NAMALWA (cell line): ENCODE measurements around the gene LETMD1.

Source experiments
- DNase-seq: peaks from one replicate; pipeline ENCODE4 v3.0.0-alpha.2; 2015; ENCODE audit warnings: low spot score

The LETMD1 gene

DNA sequence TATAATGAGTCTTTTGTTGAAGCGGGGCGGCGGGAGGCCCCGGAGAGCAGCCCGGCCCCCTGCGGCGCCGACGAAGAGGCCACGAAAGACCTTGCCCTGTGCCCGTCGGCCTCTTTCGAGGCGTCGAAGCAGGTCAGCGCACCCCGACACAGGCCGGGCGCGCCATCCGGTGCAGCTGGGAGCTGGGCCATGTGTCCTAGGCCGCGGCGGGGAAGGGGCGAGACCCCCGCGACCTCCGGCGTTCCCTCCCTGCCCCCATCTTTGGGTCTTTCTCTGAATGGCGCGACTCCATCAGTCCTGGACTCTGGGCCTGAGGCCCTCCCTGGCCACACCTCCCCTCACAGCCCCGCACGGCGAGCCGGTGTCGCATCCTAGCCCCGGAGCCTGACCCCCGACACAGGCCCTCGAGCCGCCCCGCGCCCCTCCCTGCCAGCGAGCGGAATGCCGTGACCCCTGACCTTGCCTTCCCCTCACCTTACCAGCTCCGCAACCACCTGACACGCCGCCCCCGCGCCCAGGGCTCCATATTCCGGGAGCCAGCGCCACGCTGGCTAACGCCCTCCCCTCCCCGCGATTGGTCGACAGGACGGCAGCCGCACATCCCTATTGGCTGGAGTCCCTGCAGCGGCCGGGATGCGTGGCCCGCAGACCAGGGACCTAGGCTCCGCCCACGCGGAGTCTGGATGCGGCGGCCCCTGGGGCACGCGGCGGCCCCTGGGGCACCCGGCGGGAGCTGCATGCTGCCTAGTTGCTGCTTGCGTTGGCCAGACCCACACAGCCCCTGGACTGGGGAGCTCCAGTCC is 22.1 kb upstream of the LETMD1 start, which contains the start of gene SLC11A2:
Gene SLC11A2 (minus strand): TSS at position 549 of the 803 bp plus-strand sequence. CDS start 15,656 bp downstream, outside the sequence.
- peak; percentile 93 for DNase-seq

DNA sequence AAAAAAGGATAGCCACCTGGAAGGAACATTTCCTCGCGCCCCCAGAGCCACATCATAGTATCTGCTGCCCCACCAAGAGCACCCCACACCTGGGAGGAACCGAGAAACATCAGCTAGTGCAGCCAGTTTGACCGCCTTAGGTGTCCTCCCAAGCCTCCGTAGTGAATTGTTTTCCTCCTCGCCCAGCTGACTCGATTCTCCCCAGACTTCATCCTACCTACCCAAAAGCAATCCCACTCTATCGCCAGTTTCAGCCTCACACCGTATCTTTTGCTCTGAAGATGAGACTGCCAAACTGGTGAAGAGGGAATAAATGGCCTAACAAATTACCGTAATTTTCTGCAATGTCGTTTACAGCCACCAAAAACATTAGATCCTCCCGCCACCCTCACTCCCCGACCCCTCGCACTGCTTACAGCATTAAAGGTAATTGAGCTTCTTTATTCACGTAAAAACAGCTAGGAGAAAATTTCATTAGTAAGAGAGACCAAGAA is 20.7 kb upstream of the LETMD1 start:
- DNase-seq: no peak

DNA sequence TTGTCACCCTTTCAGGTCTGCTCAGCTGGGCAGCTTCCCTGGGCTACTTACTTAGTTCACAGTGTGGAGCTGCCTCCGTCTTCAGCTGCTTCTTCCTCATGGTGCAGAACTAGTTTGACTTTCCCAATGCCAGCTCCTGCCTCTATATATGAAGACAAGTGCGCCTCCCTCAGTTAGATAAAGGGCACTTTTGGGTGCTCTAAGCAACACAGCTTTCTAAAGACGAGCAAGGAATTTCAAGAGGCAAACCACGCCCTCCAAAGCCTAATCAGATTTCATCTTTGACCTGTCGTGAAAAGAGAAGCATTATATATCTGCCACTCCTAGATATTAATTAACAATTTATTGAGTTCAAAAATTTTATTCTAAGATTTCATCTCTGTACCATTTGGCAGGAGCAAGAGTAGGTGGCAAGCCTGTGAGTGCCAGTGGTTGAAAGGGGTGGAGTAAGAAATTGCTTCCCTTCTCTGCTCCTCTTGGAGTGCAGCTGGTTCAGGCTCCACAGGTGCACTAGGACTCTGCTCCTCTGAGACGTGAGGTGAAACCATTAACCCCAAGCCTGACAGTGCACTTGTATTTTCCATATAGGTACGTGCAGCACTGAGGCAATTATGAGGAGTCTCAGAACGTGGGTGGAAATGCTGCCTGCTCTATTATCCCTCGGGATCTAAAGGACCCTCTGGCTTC is 19.9 kb upstream of the LETMD1 start:
- DNase-seq: peak; percentile 64

DNA sequence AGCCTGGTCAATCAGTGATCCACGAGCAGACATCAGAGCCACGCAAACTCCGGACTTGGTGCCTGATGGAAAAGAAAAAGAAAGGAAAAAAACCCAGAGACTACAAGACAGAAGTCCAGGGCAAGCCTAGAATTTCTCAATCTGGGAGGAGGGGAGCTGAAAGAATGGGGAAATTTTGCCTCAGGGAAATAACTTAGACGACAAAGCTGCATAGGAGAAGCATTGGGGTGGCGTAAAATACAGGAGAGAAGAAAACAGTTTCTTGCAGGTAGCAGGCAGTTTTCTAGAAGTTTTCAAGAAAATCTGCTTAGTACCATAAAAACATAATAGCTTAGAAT is 19.3 kb upstream of the LETMD1 start:
- no peak for DNase-seq

DNA sequence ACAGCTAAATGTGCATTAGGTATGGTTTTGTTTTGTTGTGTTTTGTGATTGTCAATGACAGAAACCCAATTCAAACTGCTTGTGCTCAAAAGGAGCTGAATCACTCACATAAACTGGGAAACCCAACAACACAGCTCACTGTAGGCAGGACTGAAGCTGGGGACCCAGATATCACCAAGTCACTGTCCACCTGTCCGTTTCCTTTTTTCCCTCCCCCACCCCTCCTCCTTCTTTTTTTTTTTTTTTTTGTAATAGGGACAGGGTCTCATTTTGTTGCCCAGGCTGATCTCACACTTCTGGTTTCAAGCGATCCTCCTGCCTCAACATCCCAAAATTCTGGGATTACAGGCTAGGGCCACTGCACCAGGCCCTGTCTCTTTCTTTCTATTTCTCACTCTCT is 15.1 kb upstream of the LETMD1 start:
- no peak for DNase-seq

DNA sequence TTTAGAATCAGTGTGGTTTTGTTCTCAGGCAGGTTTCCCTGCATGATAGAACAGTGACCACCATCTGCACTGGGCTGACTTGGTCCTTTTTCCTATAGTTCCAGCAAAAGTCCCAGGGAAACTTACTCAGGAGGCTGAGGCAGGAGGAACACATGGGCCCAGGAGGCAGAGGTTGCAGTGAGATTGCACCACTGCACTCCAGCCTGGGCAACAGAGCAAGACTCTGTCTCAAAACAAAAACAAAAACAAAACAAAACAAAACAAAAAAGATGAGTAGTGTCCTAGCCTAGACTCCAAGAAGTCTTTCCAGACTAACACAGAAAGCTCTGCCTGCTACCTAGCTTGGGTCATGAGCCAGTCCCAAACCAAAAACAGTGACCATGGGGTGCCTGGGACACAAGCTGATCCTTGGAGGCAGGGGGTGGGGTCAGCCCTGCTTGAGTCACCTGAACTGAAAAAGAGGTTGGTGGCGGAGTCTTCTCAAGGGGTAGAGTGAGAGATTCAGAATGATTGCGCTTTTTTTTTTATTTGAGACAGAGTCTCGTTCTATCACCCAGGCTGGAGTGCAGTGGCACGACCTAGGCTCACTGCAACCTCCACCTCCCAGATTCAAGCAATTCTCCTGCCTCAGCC is 14.6 kb upstream of the LETMD1 start:
- DNase-seq: no peak

DNA sequence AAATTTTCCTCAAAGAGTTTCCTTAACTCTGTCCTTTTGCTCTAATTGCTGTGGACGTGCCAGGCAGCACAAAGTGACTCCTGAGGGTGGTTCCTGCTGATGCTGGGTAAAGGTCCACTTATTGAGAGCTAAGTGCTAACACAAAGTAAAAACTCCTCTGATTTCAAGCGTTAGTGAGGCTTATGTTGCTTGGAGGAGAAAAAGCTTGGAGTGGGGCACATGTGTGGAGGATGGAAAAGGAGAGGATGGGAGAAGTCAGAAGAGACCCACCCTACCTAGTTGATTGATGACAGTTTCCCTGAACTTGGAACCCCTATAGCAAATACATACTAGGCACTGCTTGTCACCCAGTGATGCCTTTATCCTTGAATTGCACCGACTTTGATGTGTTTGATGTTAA is 11.8 kb upstream of the LETMD1 start:
- DNase-seq: no peak

DNA sequence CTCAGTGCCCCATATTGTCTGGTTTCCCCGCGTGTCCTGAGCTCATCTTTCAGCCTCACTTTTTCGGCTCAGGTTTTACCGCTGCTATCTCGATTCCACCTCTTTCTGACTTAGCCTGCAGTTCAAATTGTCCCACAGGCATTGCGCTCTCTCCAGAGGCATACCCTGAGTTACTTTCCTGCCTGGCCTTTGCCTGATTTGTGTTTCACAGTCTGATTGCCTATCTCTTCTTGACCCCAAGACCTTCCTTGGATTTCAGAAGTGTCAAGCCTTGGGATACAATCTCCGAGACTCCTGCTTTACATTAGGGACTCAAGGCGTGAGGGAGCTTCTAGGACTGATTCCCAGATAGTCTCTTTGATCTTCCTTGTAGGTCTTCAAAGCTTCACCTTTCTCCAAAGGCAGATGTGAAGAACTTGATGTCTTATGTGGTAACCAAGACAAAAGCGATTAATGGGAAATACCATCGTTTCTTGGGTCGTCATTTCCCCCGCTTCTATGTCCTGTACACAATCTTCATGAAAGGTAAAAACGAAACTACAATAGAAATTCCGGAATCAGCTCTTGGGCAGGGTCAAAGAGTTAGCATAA is 629 bp downstream of the LETMD1 start:
- DNase-seq: peak; percentile 29

DNA sequence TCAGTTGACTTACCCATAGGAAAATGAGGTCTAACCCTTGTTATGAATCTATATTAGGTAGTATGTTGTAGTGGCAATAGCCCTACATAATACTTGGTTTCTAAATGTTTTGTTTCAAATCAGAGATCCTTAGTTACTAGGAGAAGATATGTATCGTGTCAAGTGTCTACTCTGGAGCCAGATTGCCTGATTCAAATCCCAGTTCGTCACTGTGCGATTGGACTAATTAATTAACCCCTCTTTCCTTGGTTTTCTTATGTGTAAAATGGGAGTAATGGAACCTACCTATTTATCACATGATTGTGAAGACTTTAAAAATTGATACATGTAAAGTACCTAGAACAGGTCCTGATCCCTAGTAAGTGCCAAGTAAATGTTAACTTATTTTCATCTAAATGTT is 1.4 kb downstream of the LETMD1 start:
- DNase-seq: no peak

DNA sequence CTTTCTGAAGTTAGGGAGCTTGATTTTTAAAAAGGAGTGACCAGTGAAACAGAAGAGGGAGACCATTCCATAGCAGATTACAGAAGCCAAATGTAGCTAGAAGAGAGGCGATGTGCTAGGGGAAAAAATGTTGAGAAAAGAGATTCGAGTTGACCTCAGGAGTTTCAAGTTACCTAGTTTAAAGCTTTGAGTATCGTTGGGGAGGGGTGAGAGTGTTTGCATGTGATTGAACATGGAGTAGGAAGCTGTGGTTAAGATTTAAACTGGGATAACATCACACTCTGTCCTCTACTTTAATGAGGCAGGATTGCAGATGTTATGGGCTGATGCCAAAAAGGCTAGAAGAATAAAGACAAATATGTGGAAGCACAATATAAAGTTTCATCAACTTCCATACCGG is 3.7 kb downstream of the LETMD1 start:
- no peak for DNase-seq

DNA sequence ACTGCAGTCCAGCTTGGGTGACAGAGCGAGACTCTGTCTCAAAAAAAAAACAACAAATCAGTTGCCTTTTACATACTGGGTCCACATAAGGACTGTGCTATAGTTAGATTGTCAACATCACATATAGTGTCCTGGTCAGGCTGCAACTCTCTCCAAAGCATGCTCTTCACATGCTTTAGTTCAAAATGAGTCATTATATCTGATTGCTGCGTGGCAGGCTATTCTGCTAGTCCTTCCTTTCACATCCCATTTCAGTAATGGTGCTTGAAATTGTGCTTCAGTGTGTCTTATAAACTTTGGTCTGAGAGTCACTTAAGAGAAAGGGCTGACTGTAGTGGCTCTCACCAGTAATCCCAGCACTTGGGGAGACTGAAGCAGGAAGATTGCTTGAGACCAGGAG is 6.9 kb downstream of the LETMD1 start:
- no peak for DNase-seq

DNA sequence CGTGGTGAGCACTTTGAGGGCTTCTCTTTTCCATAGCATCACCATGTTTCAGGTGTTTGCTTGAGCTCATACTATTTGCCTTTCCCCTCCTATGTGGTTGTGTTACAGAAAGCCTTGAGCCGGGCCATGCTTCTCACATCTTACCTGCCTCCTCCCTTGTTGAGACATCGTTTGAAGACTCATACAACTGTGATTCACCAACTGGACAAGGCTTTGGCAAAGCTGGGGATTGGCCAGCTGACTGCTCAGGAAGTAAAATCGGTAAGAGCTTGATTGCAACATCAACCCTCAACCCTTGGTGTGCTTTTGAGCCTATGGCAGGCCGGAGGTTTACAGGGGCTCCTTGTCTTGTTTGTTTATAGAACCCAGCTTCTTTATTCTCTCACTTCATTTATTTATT is 8.1 kb downstream of the LETMD1 start:
- DNase-seq: no peak

DNA sequence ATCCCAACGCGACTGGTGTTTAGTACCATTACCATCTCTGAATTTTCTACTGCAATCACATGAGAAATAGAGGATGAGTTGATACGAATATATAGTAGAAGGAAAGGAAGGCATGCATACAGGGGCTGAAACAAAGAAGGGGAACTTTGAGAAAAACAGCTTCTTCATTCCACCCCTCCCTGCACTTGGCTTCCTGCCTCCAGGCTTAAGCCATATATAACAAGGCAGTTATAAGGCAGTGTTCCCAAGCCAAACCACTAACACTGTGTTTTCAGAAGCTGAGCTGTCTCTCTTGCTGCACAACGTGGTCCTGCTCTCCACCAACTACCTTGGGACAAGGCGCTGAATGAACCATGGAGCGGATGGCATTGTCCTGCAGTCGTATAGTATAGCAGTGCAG is 11.0 kb downstream of the LETMD1 start:
- no peak for DNase-seq

DNA sequence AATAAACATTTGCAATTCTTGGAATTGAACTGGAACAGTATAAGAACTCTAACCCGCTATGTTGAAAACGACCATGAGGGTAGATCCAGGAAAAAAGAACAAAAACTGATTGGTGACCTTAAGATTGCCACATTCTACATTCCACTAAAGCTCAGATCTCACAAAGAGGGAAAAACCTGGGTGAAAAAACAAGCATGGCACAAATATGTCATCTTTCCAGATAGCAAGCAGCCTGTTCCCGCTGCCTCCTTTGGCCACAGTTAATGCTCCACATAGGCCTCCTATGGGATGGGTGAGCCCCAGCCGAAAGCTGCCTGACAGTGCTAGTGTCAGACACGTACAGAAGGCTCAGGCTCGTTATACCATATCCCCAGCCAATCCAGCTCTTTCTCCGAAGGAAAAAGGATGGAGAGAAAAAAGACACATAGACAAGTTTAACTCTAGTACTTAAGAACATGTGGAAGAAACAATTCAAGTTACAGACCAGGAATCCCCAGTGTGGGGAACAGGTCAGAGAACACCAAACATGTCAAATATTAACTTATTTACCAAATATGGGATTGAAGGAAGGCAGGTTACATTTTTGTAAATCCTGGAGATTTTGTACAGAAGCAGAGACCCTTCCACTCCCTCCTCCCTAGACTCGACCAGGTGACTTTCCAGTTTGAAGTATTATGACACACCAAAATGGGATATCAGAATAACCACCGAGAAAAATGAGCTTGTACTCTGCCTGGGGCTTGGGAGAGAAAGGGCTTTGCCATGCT is 14.7 kb downstream of the LETMD1 start:
- DNase-seq: no peak

DNA sequence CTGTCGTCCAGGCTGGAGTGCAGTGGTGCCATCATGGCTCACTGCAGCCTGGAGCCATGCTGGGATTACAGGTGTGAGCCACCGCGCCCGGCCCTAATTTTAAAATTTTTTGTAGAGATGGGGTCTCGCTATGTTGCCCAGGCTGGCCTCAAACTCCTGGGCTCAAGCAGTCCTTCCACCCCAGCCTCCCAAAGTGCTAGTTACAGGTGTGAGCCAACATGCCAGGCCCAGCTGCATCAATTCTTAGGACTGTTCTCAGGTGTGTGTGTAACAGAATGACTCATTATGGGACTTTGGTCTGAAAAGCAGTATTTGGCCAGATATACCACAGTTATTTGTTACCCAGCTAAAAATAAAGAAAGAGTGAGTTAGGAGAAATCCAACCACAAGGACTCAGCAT is 17.4 kb downstream of the LETMD1 start:
- DNase-seq: no peak

DNA sequence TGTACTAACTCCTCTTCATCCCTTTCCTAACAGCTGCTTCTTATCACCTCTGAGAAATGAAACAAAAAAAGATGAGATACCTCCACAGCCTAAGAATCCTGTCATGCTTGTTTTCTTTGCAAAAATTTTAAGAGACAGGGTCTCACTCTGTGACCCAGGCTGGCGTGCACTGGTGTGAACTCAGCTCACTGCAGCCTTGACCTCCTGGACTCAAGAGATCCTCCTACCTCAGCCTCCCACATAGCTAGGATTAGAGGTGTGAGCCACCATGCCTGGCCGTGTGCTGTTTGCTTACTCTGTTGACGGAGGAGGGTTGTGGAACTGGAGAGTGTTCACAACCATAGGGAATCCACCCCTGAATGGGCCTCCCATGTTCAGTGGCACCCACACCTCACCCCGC is 19.1 kb downstream of the LETMD1 start:
- no peak for DNase-seq

DNA sequence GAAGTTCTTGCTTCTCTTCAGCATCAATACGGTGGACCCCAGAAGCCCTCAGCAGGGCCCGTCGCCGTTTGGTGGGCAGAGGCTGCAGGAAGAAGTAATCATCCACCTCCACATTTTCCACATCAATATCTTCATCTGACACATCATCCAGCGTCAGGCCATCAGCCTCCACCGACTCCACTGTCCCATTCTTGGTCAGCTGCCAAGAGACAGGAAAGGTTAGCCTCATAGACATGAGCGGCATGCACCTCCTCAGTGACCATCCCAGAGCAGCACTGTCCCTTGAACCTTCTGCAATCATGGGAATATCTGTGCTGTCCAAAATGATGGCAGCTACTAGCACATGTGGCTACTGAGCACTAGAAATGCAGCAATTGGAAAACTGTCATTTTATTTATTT is 19.6 kb downstream of the LETMD1 start:
- DNase-seq: no peak

DNA sequence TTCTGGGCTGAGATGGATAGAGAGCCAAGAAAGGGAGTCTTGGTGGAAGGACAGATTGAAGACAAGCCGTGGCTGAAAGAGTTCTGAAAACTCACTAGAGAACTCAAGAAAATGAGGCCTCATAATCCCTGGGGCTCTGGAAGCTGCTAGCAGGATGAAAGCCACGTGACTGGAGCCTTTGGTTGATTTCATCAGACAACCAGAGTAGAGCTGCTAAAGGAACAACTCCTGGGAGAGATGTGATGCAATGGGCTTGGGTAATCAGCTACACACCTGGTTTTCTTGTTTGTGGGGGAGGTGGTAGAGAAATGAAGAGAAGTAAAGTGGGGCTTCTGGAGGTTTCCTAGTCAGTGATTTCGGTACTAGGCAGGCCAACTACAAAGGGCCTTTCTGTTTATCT is 21.9 kb downstream of the LETMD1 start:
- no peak for DNase-seq

DNA sequence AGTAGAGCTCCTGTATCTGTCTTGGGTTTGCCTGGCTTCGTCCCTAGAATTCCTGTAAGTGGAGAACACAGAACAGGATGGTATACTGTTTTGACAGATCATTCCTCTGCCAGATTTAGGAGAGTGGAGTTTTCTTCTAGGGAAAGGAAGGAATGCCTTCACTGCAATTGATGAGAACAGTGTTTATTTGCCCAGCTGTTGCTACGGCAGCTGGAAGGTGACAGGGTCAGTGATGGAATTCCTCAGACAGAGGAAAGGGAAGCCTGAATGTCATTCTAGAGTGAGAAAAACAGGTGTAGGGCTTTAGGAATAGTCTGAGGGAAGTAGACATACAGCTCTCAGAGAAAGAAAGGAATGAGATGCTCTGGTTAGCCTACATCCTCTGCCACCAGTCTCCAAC is 23.5 kb downstream of the LETMD1 start:
- no peak for DNase-seq

DNA sequence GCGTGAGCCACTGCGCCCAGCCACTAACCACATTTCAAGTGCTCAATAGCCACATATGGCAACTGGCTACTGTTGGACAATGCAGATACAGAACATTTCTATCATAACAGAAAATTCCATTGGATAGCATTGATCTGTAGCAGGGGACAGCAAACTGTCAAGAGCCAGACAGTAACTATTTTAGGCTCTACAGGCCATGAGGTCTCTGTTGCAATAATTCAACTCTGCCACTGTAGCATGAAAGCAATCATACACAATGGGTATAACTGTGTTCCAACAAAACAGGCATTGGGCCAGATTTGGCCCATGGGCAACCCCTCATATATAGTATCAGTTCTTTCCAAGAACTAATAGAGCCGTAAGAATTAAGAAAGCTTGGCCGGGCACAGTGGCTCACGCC is 27.3 kb downstream of the LETMD1 start:
- no peak for DNase-seq

DNA sequence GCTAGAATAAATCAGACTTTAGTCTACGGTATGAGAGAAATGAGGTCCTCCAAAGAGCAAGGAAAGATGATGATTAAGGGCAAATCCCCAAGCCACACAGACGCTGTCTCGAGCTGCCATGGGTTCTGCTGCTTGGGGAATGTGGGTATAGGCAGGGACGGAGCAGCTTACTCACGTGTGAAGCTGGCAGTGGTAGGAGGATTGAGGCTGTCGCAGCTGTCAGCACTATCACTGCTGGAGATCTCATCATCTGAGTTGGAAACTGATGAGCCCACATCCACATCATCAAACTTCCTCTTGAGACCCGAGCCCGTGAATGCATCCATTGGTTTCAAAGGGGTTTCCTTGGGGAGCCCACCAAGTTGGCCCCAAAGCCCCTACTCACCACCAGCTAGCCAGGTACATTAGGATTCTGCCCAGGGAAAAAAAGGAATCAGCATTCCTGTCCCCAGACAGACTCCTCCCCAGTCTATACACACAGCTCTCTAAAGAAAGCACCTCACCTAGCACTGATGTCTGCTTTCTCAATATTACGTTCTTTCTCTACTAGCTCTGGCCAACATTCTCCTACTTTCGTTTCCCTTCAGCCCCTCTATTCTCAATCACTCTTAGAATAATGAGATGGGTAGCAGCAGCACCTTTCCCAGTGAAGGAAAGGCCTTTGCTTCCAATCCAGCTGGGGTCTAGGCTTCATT is 28.3 kb downstream of the LETMD1 start:
- no peak for DNase-seq
